ENCODE results near the gene USP32. TPM values are rescaled to one million over a fixed set of nuclear protein-coding genes. Genes with fewer than 3 reads are reported as not detected.

Gene USP32
- polyA plus RNA-seq, 1 donor (not counting 4 experiments of a cell fraction or from before 2014, with no cell fraction given), result 37.6 TPM

GRCh38 chr17:60353773-60354172 is 38.2 kb downstream of the USP32 start:
- Histone ChIP-seq H3K9me3 (ENCODE audit: control insufficient read depth, low read depth, low read length) (no peaks in the 10 kb centered on the region), H3K9me1 (ENCODE audit: control insufficient read depth, extremely low read depth, insufficient read depth, low read length) (peaks cover 2% of the 10 kb centered on the region), H3K27ac (ENCODE audit: control insufficient read depth, insufficient read depth, low read length) (no peak overlapping the region), H3K79me2 (ENCODE audit: control insufficient read depth, insufficient read depth, low read length) (peaks cover 48% of the 10 kb centered on the region), H4K20me1 (ENCODE audit: control insufficient read depth, extremely low read depth, insufficient read depth, low read length) (no peaks in the 10 kb centered on the region), H2AFZ (ENCODE audit: control insufficient read depth, low read length) (no peak overlapping the region), H3K4me1 (ENCODE audit: control insufficient read depth, extremely low read depth, insufficient read depth, low read length) (peaks cover 11% of the 10 kb centered on the region), H3K4me2 (ENCODE audit: control insufficient read depth, extremely low read depth, insufficient read depth, low read depth, low read length) (no peak overlapping the region), H3K4me3 (ENCODE audit: control insufficient read depth in 2 of 3, extremely low read depth in 1 of 3, insufficient read depth in 2 of 3, low read depth in 1 of 3, low read length in 3 of 3) (no peak overlapping the region), H3K27me3 (ENCODE audit: control insufficient read depth, extremely low read depth, insufficient read depth, low read length) (no peaks in the 10 kb centered on the region), H3K36me3 (ENCODE audit: control insufficient read depth in 2 of 2, extremely low read depth in 1 of 2, insufficient read depth in 2 of 2, low read length in 2 of 2) (no peaks in the 10 kb centered on the region), H3K9ac (ENCODE audit: control insufficient read depth, extremely low read depth, insufficient read depth, low read length) (no peak overlapping the region)
- dilution Hi-C loops (cut with MboI; ENCODE audit: extremely low pct_ligation_motif_present, low sequenced_read_pairs), result no loop called here
- DNase-seq (ENCODE audit: low read depth, low spot score) (no peak), FAIRE-seq (no peak)
- no peak for TF ChIP-seq EZH2 (IDR thresholded peaks at IDR 0.05; ENCODE audit: low read length)
- no peak for TF ChIP-seq CTCF (optimal IDR thresholded peaks at IDR 0.05 in 1 of 3, IDR thresholded peaks at IDR 0.05 in 1 of 3, conservative IDR thresholded peaks at IDR 0.05 in 1 of 3; ENCODE audit: extremely low read depth in 1 of 3, insufficient read depth in 2 of 3, low read length in 3 of 3)

- dilution Hi-C loops (cut with MboI; ENCODE audit: extremely low pct_ligation_motif_present, low sequenced_read_pairs), result no loop called here
- Histone ChIP-seq H3K9me3 (ENCODE audit: control insufficient read depth, low read depth, low read length) (no peaks in the 10 kb centered on the region), H3K36me3 (ENCODE audit: control insufficient read depth in 2 of 2, extremely low read depth in 1 of 2, insufficient read depth in 2 of 2, low read length in 2 of 2) (peaks cover 0 to 2% of the 10 kb centered on the region in 2 experiments), H3K27ac (ENCODE audit: control insufficient read depth, insufficient read depth, low read length) (no peak overlapping the region), H4K20me1 (ENCODE audit: control insufficient read depth, extremely low read depth, insufficient read depth, low read length) (no peaks in the 10 kb centered on the region), H3K4me2 (ENCODE audit: control insufficient read depth, extremely low read depth, insufficient read depth, low read depth, low read length) (no peak overlapping the region), H3K27me3 (ENCODE audit: control insufficient read depth, extremely low read depth, insufficient read depth, low read length) (no peaks in the 10 kb centered on the region), H3K4me3 (ENCODE audit: control insufficient read depth in 2 of 3, extremely low read depth in 1 of 3, insufficient read depth in 2 of 3, low read depth in 1 of 3, low read length in 3 of 3) (no peak overlapping the region), H2AFZ (ENCODE audit: control insufficient read depth, low read length) (no peak overlapping the region), H3K9ac (ENCODE audit: control insufficient read depth, extremely low read depth, insufficient read depth, low read length) (no peak overlapping the region), H3K79me2 (ENCODE audit: control insufficient read depth, insufficient read depth, low read length) (peaks cover 54% of the 10 kb centered on the region), H3K4me1 (ENCODE audit: control insufficient read depth, extremely low read depth, insufficient read depth, low read length) (peaks cover 6% of the 10 kb centered on the region), H3K9me1 (ENCODE audit: control insufficient read depth, extremely low read depth, insufficient read depth, low read length) (peaks cover 2% of the 10 kb centered on the region)
- DNase-seq (ENCODE audit: low read depth, low spot score) (no peak), FAIRE-seq (no peak)
- TF ChIP-seq EZH2 (IDR thresholded peaks at IDR 0.05; ENCODE audit: low read length) (no peak), CTCF (optimal IDR thresholded peaks at IDR 0.05 in 1 of 3, IDR thresholded peaks at IDR 0.05 in 1 of 3, conservative IDR thresholded peaks at IDR 0.05 in 1 of 3; ENCODE audit: extremely low read depth in 1 of 3, insufficient read depth in 2 of 3, low read length in 3 of 3) (no peak)
These were observed 39.4 kb downstream of the USP32 start for GRCh38 chr17:60352569-60352968.
